Left forelimb (tissue), 1 donor: ENCODE data around the gene ZBTB46.

ENCODE experiments used
- DNase-seq: peaks from one replicate; pipeline ENCODE4 v3.0.0-alpha.2; 2018; ENCODE audit warnings: low spot score

Gene ZBTB46

GRCh38 chr20:63766695-63767426 is 64.2 kb downstream of the ZBTB46 start:
- no peak for DNase-seq

GRCh38 chr20:63765902-63766301 is 65.2 kb downstream of the ZBTB46 start:
- no peak for DNase-seq

- no peak for DNase-seq
Observed at GRCh38 chr20:63765082-63765873, 65.8 kb downstream of the ZBTB46 start.

DNA sequence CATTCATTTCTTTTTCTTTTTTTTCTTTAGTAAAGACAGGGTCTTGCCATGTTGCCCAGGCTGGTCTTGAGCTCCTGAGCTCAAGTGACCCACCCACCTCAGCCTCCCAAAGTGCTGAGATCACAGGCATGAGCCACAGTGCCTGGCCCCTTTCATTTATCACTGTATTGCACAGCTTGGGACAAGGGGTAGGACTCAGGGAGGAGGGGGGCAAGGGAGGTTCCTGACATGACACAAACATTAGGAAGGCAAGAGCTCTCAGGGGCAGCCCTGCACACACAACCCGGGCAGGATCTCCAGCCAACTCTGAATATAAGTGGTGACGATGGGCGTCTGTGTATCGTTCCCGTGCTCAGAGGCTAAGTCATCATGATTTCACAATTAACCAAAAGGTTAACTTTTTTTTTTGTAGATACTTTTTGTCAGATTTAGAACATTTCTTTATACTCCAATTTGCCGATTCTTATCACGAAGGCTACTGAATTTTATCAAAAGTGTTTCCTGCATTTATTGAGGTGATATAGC is 71.6 kb downstream of the ZBTB46 start:
- DNase-seq = no peak

GRCh38 chr20:63758152-63758551 is 72.9 kb downstream of the ZBTB46 start:
- DNase-seq = no peak

DNA sequence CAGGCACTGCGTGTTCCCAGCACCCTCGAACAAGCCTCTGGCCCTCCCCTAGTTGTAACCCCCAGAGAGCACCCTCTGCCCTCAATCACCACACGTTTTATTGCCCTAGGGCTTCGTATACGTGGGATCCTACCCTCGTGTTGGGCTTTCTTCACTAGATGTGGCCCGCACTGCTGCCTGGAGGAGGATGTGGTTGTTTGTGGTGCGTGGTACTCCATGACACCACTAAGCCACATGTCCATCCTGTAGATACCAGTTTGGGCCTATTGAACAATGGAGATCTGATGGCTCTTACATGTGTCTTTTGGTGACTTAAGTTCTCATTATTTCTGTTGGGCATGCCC is 74.4 kb downstream of the ZBTB46 start:
- no peak for DNase-seq

GRCh38 chr20:63755933-63756647 is 75.0 kb downstream of the ZBTB46 start:
- DNase-seq = no peak

GRCh38 chr20:63754008-63754407 is 77.1 kb downstream of the ZBTB46 start:
- DNase-seq = no peak

- DNase-seq = no peak
Observed at GRCh38 chr20:63753381-63753780, 77.7 kb downstream of the ZBTB46 start.

DNA sequence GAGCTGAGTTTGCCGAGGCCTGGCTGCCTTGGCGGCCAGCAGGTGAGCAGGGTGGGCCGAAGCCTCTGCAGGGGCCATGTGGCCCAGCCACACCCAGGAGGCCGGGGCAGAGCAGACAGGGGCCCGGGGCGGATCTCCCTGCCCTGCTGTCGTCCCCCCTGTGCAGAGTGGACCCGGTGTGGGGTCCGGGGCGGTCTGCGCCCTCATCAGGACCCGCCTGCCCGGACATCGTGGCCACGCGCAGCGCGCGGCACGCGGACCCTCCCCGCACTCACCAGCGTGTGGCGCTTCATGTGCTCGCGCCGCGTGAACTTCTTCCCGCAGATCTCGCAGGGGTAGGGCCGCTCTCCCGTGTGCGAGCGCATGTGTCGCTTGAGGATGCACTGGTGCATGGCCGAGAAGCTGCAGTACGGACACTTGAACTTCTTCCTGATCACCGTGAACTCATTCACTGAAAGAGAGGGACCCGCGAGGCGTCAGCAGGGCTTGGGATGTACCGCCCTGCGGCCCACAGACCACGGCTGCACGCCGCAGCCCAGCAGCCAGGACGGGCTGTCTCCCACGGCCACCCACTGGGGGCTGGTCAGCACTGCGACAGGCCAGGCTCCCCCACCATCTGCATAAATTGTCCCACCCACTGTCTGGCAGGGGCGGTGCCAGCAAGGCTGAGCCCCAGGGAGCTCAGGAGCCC is 78.5 kb downstream of the ZBTB46 start:
- DNase-seq = no peak

DNA sequence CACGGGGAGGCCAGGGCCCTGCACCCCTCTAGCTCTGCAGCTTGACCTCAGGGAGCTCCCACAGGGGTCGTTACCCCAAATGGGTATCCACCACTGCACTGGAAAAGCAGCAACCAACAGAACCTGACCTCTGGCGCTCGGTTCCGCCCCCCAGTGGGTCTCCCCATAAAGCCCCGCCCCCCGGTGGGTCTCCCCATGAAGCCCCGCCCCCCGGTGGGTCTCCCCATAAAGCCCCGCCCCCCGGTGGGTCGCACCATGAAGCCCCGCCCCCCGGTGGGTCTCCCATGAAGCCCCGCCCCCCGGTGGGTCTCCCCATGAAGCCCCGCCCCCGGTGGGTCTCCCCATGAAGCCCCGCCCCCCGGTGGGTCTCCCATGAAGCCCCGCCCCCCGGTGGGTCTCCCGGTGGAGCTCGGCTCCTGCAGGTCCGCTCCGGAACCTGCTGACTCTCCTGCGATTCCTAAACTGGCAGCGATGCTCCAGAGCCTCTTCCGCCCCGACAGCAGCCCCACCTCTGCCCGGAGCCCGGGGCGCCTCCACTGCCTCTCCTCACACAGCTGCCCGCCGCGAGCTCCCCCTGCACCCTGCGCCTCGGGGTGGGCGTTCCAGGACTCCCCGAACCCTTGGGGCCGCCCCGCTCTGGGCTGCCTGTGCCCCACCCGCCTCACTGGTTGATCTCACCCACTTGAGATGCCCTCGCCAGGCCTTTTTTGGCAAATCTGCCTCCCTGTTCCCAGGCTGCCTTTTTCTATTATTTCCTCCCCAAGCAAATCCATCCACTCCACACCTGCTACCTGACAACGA is 79.4 kb downstream of the ZBTB46 start:
- DNase-seq = no peak

DNA sequence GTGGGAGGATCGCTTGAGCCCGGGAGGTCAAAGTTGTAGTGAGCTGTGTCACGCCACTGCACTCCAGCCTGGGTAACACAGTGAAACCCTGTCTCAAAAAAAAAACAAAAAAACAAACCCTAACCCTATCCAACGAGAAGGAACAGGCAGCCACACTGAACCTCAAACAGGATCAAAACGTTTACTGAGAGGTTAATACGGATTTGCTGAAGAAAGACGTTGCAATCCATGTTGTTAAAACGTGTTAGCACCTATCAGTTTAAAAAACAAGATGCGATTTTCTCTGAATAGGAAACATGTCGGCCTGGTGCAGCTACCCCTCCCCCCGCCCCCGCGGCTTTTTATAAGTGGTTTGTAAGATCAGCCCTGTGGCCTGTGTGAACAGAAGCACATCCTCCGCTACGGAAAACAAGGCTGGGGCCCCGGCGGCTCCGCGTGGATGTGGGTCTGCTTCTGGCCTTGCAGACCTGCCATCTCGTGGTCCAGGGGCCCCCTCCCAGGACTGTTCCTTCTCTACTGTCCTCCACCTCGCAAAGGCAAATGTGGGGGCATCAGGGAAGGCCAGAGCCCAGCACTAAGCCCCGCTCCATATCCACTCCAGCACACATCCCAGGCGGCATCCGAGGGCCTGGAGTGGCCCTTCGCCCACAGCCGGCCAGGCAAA is 80.1 kb downstream of the ZBTB46 start:
- DNase-seq = no peak

- no peak for DNase-seq
Observed at GRCh38 chr20:63749597-63750508, 81.2 kb downstream of the ZBTB46 start.

DNA sequence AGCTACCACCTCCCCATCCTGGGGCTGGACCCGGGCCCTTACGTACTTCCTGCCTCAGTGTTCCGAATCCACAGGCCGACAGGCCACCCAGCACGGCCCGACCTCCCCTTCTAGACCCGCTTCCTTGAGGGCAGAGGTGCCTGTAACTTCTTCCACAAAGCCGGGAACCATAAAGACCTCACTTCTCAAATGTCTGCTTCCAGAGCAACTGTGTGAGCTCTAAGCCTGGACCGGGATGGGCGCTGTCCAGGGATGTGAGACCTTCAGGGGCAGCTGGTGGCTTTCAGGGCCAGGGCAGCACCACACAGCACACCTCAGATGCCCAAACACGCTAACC is 82.2 kb downstream of the ZBTB46 start:
- DNase-seq = no peak

- no peak for DNase-seq
Observed at GRCh38 chr20:63748070-63748933, 82.8 kb downstream of the ZBTB46 start.

DNA sequence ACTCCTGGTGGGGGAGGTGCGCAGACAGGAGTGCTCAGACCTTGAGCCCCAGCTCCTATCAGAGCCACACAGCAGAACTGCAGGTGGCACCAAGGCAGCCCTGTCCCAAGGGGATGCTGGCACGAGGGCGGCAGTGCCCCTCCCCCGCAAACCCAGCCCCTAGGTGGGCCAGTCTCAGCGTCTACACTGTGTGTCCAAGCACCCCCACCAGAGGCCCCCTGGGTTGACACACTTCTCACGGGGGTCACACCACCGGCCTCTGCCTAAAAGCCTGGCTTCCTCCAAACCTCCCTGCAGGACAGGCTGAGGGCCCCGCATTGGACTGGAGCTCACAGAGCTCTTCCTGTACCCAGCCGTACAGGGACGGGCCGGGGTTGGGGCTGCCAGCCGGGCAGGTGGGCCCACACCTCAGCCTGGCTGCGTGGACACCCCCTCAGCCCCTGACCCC is 83.4 kb downstream of the ZBTB46 start:
- no peak for DNase-seq

GRCh38 chr20:63746751-63747315 is 84.2 kb downstream of the ZBTB46 start:
- DNase-seq = no peak

DNA sequence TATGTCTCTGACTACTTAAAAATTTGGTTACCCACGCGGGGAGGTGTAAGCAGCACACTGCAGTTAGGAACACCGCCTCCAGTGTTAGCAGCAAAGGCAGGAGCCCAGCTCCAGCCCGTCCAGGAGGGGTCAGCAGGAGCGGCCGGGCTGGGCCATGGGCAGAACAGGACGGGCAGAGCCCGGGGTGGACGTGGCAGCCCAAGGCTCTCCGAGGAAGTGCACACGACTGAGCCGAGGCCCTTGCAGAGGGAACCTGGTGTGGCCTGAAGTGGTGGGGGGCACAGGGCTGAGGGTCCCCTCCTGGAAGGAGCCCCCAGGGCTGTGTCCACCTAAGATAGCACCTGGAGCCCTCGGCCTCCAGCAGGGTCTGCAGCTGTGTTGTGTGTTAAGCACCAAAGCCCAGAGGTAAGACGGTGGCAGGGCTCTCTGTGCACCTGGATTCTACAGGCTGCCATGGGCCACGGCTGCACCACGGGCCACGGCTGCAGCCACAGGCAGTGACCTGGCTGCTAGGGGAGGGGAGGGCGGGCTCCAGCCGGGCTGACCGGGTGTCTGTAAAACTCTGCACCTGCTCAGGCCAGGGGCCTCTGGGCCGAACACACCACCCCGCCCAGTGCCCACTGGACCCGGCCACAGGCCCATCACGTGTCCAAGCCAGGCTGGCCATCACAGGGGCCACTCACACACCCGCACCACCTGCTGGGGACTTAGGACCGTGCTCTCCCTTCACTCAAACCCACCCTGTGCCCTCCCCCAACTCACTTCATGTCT is 84.9 kb downstream of the ZBTB46 start:
- no peak for DNase-seq
